ENCODE measurements around the gene FAHD2A. TPM values are rescaled to one million over a fixed set of nuclear protein-coding genes. Genes with fewer than 3 reads are reported as not detected.

FAHD2A gene
- polyA plus RNA-seq, 1 donor = 43.0 TPM

- WGBS (ENCODE audit: insufficient coverage, low lambda C conversion rate) = no CpG with 5 or more reads among the region's 14 CpGs
- Histone ChIP-seq H3K4me3 (ENCODE audit: low read length) (no peak overlapping the region), H3K9me3 (ENCODE audit: control insufficient read depth, low read depth, low read length) (no peaks in the 10 kb centered on the region), H3K4me1 (ENCODE audit: control insufficient read depth, insufficient read depth, low read length) (peaks cover 16% of the 10 kb centered on the region), H3K36me3 (ENCODE audit: control insufficient read depth, insufficient read depth, low read length) (no peaks in the 10 kb centered on the region), H3K27ac (ENCODE audit: low read length) (no peak overlapping the region), H3K27me3 (ENCODE audit: control insufficient read depth, insufficient read depth, low read length) (no peaks in the 10 kb centered on the region)
- DNase-seq = no peak
Measured at GRCh38 chr2:95382686-95383634, 19.5 kb upstream of the FAHD2A start.

GRCh38 chr2:95383635-95384027 lies 18.9 kb upstream of the FAHD2A start:
- H3K27ac ChIP-seq (ENCODE audit: low read length) = no peak overlapping the region
- H3K27me3 ChIP-seq (ENCODE audit: control insufficient read depth, insufficient read depth, low read length) = no peaks in the 10 kb centered on the region
- no peak overlapping the region for H3K4me3 ChIP-seq (ENCODE audit: low read length)
- DNase-seq = no peak
- H3K36me3 ChIP-seq (ENCODE audit: control insufficient read depth, insufficient read depth, low read length) = no peaks in the 10 kb centered on the region
- H3K9me3 ChIP-seq (ENCODE audit: control insufficient read depth, low read depth, low read length) = no peaks in the 10 kb centered on the region
- peaks cover 16% of the 10 kb centered on the region for H3K4me1 ChIP-seq (ENCODE audit: control insufficient read depth, insufficient read depth, low read length)
- WGBS (ENCODE audit: insufficient coverage, low lambda C conversion rate) = no CpG with 5 or more reads among the region's 9 CpGs

- Histone ChIP-seq H3K27ac (ENCODE audit: low read length) (no peak overlapping the region), H3K4me3 (ENCODE audit: low read length) (no peak overlapping the region), H3K9me3 (ENCODE audit: control insufficient read depth, low read depth, low read length) (peaks cover 7% of the 10 kb centered on the region), H3K27me3 (ENCODE audit: control insufficient read depth, insufficient read depth, low read length) (no peaks in the 10 kb centered on the region), H3K36me3 (ENCODE audit: control insufficient read depth, insufficient read depth, low read length) (no peaks in the 10 kb centered on the region), H3K4me1 (ENCODE audit: control insufficient read depth, insufficient read depth, low read length) (peaks cover 24% of the 10 kb centered on the region)
- no CpG with 5 or more reads among the region's 12 CpGs for WGBS (ENCODE audit: insufficient coverage, low lambda C conversion rate)
- peak; percentile 43 to 69 for DNase-seq
Measured at GRCh38 chr2:95384854-95385569, 17.5 kb upstream of the FAHD2A start.

- Histone ChIP-seq H3K4me3 (ENCODE audit: low read length) (no peak overlapping the region), H3K9me3 (ENCODE audit: control insufficient read depth, low read depth, low read length) (peaks cover 7% of the 10 kb centered on the region), H3K27ac (ENCODE audit: low read length) (no peak overlapping the region), H3K27me3 (ENCODE audit: control insufficient read depth, insufficient read depth, low read length) (no peaks in the 10 kb centered on the region), H3K4me1 (ENCODE audit: control insufficient read depth, insufficient read depth, low read length) (peaks cover 29% of the 10 kb centered on the region), H3K36me3 (ENCODE audit: control insufficient read depth, insufficient read depth, low read length) (no peaks in the 10 kb centered on the region)
- 60% methylated on average over 1 of the region's 12 CpGs for WGBS (ENCODE audit: insufficient coverage, low lambda C conversion rate)
- no peak for DNase-seq
Measured at GRCh38 chr2:95385570-95385984, 16.9 kb upstream of the FAHD2A start.

- H3K4me1 ChIP-seq (ENCODE audit: control insufficient read depth, insufficient read depth, low read length) = peaks cover 34% of the 10 kb centered on the region
- no peak overlapping the region for H3K27ac ChIP-seq (ENCODE audit: low read length)
- no CpG with 5 or more reads among the region's 6 CpGs for WGBS (ENCODE audit: insufficient coverage, low lambda C conversion rate)
Measured at GRCh38 chr2:95386031-95386430, 16.5 kb upstream of the FAHD2A start.

GRCh38 chr2:95387358-95387757 lies 15.2 kb upstream of the FAHD2A start:
- H3K4me3 ChIP-seq (ENCODE audit: low read length) = no peak overlapping the region
- DNase-seq = no peak
- H3K4me1 ChIP-seq (ENCODE audit: control insufficient read depth, insufficient read depth, low read length) = peaks cover 43% of the 10 kb centered on the region
- H3K27ac ChIP-seq (ENCODE audit: low read length) = no peak overlapping the region
- H3K36me3 ChIP-seq (ENCODE audit: control insufficient read depth, insufficient read depth, low read length) = no peaks in the 10 kb centered on the region
- WGBS (ENCODE audit: insufficient coverage, low lambda C conversion rate) = no CpG with 5 or more reads among the region's 7 CpGs
- peaks cover 7% of the 10 kb centered on the region for H3K9me3 ChIP-seq (ENCODE audit: control insufficient read depth, low read depth, low read length)
- no peaks in the 10 kb centered on the region for H3K27me3 ChIP-seq (ENCODE audit: control insufficient read depth, insufficient read depth, low read length)

More at GRCh38 chr2:95386031-95386430, 16.5 kb upstream of the FAHD2A start:
- no peak overlapping the region for H3K4me3 ChIP-seq (ENCODE audit: low read length)
- H3K36me3 ChIP-seq (ENCODE audit: control insufficient read depth, insufficient read depth, low read length) = no peaks in the 10 kb centered on the region
- peaks cover 7% of the 10 kb centered on the region for H3K9me3 ChIP-seq (ENCODE audit: control insufficient read depth, low read depth, low read length)
- H3K27me3 ChIP-seq (ENCODE audit: control insufficient read depth, insufficient read depth, low read length) = no peaks in the 10 kb centered on the region
- DNase-seq = no peak

GRCh38 chr2:95388091-95388692 lies 14.3 kb upstream of the FAHD2A start:
- H3K36me3 ChIP-seq (ENCODE audit: control insufficient read depth, insufficient read depth, low read length) = no peaks in the 10 kb centered on the region
- H3K9me3 ChIP-seq (ENCODE audit: control insufficient read depth, low read depth, low read length) = peaks cover 7% of the 10 kb centered on the region
- H3K27ac ChIP-seq (ENCODE audit: low read length) = no peak overlapping the region
- peaks cover 50% of the 10 kb centered on the region for H3K4me1 ChIP-seq (ENCODE audit: control insufficient read depth, insufficient read depth, low read length)
- H3K4me3 ChIP-seq (ENCODE audit: low read length) = no peak overlapping the region
- DNase-seq = no peak
- no peaks in the 10 kb centered on the region for H3K27me3 ChIP-seq (ENCODE audit: control insufficient read depth, insufficient read depth, low read length)
- no CpG with 5 or more reads among the region's 14 CpGs for WGBS (ENCODE audit: insufficient coverage, low lambda C conversion rate)

- Histone ChIP-seq H3K27me3 (ENCODE audit: control insufficient read depth, insufficient read depth, low read length) (no peaks in the 10 kb centered on the region), H3K36me3 (ENCODE audit: control insufficient read depth, insufficient read depth, low read length) (no peaks in the 10 kb centered on the region), H3K9me3 (ENCODE audit: control insufficient read depth, low read depth, low read length) (peaks cover 7% of the 10 kb centered on the region), H3K4me3 (ENCODE audit: low read length) (no peak overlapping the region), H3K27ac (ENCODE audit: low read length) (no peak overlapping the region), H3K4me1 (ENCODE audit: control insufficient read depth, insufficient read depth, low read length) (peaks cover 53% of the 10 kb centered on the region)
- no peak for DNase-seq
- no CpG with 5 or more reads among the region's 15 CpGs for WGBS (ENCODE audit: insufficient coverage, low lambda C conversion rate)
Measured at GRCh38 chr2:95388856-95389244, 13.7 kb upstream of the FAHD2A start.

GRCh38 chr2:95389245-95390119 lies 13.0 kb upstream of the FAHD2A start:
- Histone ChIP-seq H3K36me3 (ENCODE audit: control insufficient read depth, insufficient read depth, low read length) (no peaks in the 10 kb centered on the region), H3K4me3 (ENCODE audit: low read length) (no peak overlapping the region), H3K27me3 (ENCODE audit: control insufficient read depth, insufficient read depth, low read length) (no peaks in the 10 kb centered on the region), H3K9me3 (ENCODE audit: control insufficient read depth, low read depth, low read length) (peaks cover 7% of the 10 kb centered on the region), H3K4me1 (ENCODE audit: control insufficient read depth, insufficient read depth, low read length) (peaks cover 49% of the 10 kb centered on the region), H3K27ac (ENCODE audit: low read length) (peak overlapping the region; percentile 91)
- no CpG with 5 or more reads among the region's 46 CpGs for WGBS (ENCODE audit: insufficient coverage, low lambda C conversion rate)
- peak; percentile 64 for DNase-seq
